ENCODE measurements around the gene PARK7. TPM values are rescaled to one million over a fixed set of nuclear protein-coding genes. Genes with fewer than 3 reads are reported as not detected.
A peak's percentile ranks its signal among the peaks of the same experiment; 100 is the strongest.
"Not testable (repeated sequence)": the region's sequence is repeated elsewhere in the genome, so short reads cannot be mapped to it uniquely, and the experiment has no call there.

PARK7 gene
- total RNA-seq, 3 donors from 2014 or later (not counting 1 experiment from before 2014, with no cell fraction given) = 120 to 127 (median 127) TPM

- no peak overlapping the region for H3K27ac ChIP-seq (ENCODE audit: low read length)
- peaks cover 35% of the 10 kb centered on the region for H3K4me1 ChIP-seq (ENCODE audit: control insufficient read depth, insufficient read depth, low read length)
- DNase-seq (no peak), ATAC-seq (no peak)
- H3K4me3 Mint-ChIP-seq = no peak overlapping the region
- intact Hi-C loops (cut with micrococcal nuclease) = no loop called here
- no peaks in the 10 kb centered on the region for H3K27me3 ChIP-seq (ENCODE audit: control insufficient read depth, insufficient read depth, low read length)
- peaks cover 28 to 31% of the 10 kb centered on the region in 2 donors for H3K4me1 Mint-ChIP-seq
- no peak overlapping the region for H3K4me3 ChIP-seq (ENCODE audit: low read length)
- H3K9me3 Mint-ChIP-seq = no peaks in the 10 kb centered on the region
- no peak overlapping the region for H3K27ac Mint-ChIP-seq
- no peaks in the 10 kb centered on the region for H3K27me3 Mint-ChIP-seq (ENCODE audit: low read depth in 2 of 2)
- H3K36me3 ChIP-seq (ENCODE audit: control insufficient read depth, insufficient read depth, low read length) = no peaks in the 10 kb centered on the region
- 92% methylated on average over 6 of the region's 7 CpGs for WGBS (ENCODE audit: insufficient coverage)
- H3K9me3 ChIP-seq (ENCODE audit: control insufficient read depth, insufficient read depth, low read length) = no peaks in the 10 kb centered on the region
- no peak for TF ChIP-seq CTCF (IDR thresholded peaks at IDR 0.05)
- no peaks in the 10 kb centered on the region for H3K36me3 Mint-ChIP-seq
Observed at GRCh38 chr1:7921796-7922195, 39.7 kb upstream of the PARK7 start.

- 93% methylated on average over 6 of the region's 6 CpGs for WGBS (ENCODE audit: insufficient coverage)
- H3K9me3 ChIP-seq (ENCODE audit: control insufficient read depth, insufficient read depth, low read length) = no peaks in the 10 kb centered on the region
- H3K27ac ChIP-seq (ENCODE audit: low read length) = no peak overlapping the region
- no peaks in the 10 kb centered on the region for H3K36me3 Mint-ChIP-seq
- no peaks in the 10 kb centered on the region for H3K27me3 ChIP-seq (ENCODE audit: control insufficient read depth, insufficient read depth, low read length)
- H3K27me3 Mint-ChIP-seq (ENCODE audit: low read depth in 2 of 2) = no peaks in the 10 kb centered on the region
- H3K4me3 ChIP-seq (ENCODE audit: low read length) = no peak overlapping the region
- intact Hi-C loops (cut with micrococcal nuclease) = no loop called here
- no peak overlapping the region for H3K27ac Mint-ChIP-seq
- peaks cover 28 to 31% of the 10 kb centered on the region in 2 donors for H3K4me1 Mint-ChIP-seq
- no peak overlapping the region for H3K4me3 Mint-ChIP-seq
- no peak for TF ChIP-seq CTCF (IDR thresholded peaks at IDR 0.05)
- peaks cover 35% of the 10 kb centered on the region for H3K4me1 ChIP-seq (ENCODE audit: control insufficient read depth, insufficient read depth, low read length)
- H3K36me3 ChIP-seq (ENCODE audit: control insufficient read depth, insufficient read depth, low read length) = no peaks in the 10 kb centered on the region
- no peaks in the 10 kb centered on the region for H3K9me3 Mint-ChIP-seq
- ATAC-seq (no peak), DNase-seq (no peak)
Observed at GRCh38 chr1:7922301-7922700, 39.2 kb upstream of the PARK7 start.

GRCh38 chr1:7927061-7927460 lies 34.5 kb upstream of the PARK7 start:
- H3K36me3 ChIP-seq (ENCODE audit: control insufficient read depth, insufficient read depth, low read length); H3K9me3 Mint-ChIP-seq; H3K27ac ChIP-seq (ENCODE audit: low read length); H3K4me3 ChIP-seq (ENCODE audit: low read length); H3K27me3 ChIP-seq (ENCODE audit: control insufficient read depth, insufficient read depth, low read length); H3K9me3 ChIP-seq (ENCODE audit: control insufficient read depth, insufficient read depth, low read length); H3K27me3 Mint-ChIP-seq (ENCODE audit: low read depth in 2 of 2); H3K36me3 Mint-ChIP-seq; intact Hi-C loops (cut with micrococcal nuclease): not testable (repeated sequence)
- peaks cover 48 to 50% of the 10 kb centered on the region in 2 donors for H3K4me1 Mint-ChIP-seq
- 39% methylated on average over 8 of the region's 8 CpGs for WGBS (ENCODE audit: insufficient coverage)
- ATAC-seq (peak in 2 of 3 donors; percentile 24 to 38), DNase-seq (peak in 1 of 2 donors; percentile 40)
- peak overlapping the region; percentile 45 for H3K4me3 Mint-ChIP-seq
- peak overlapping the region; percentile 70 to 79 for H3K27ac Mint-ChIP-seq
- peaks cover 37% of the 10 kb centered on the region for H3K4me1 ChIP-seq (ENCODE audit: control insufficient read depth, insufficient read depth, low read length)

- WGBS (ENCODE audit: insufficient coverage) = 93% methylated on average over 2 of the region's 4 CpGs
- Histone ChIP-seq H3K4me1 (ENCODE audit: control insufficient read depth, insufficient read depth, low read length) (peaks cover 37% of the 10 kb centered on the region), H3K27me3 (ENCODE audit: control insufficient read depth, insufficient read depth, low read length) (no peaks in the 10 kb centered on the region), H3K4me3 (ENCODE audit: low read length) (no peak overlapping the region), H3K27ac (ENCODE audit: low read length) (no peak overlapping the region), H3K9me3 (ENCODE audit: control insufficient read depth, insufficient read depth, low read length) (no peaks in the 10 kb centered on the region), H3K36me3 (ENCODE audit: control insufficient read depth, insufficient read depth, low read length) (no peaks in the 10 kb centered on the region)
- H3K4me1 Mint-ChIP-seq = peaks cover 48 to 53% of the 10 kb centered on the region in 2 donors
- H3K27me3 Mint-ChIP-seq (ENCODE audit: low read depth in 2 of 2) = no peaks in the 10 kb centered on the region
- no peak for DNase-seq
- no peak for TF ChIP-seq CTCF (IDR thresholded peaks at IDR 0.05)
- no peaks in the 10 kb centered on the region for H3K36me3 Mint-ChIP-seq
- no peak for ATAC-seq
- H3K9me3 Mint-ChIP-seq = no peaks in the 10 kb centered on the region
- peak overlapping the region in 1 of 2 donors; percentile 79 for H3K27ac Mint-ChIP-seq
- peak overlapping the region; percentile 45 for H3K4me3 Mint-ChIP-seq
- intact Hi-C loops (cut with micrococcal nuclease) = no loop called here
Observed at GRCh38 chr1:7928247-7928646, 33.3 kb upstream of the PARK7 start.
